ENCODE measurements around the gene GASK1B.

Gene GASK1B

GRCh38 chr4:158134222-158134621, 38.6 kb downstream of the GASK1B start:
- no peak for DNase-seq

DNA sequence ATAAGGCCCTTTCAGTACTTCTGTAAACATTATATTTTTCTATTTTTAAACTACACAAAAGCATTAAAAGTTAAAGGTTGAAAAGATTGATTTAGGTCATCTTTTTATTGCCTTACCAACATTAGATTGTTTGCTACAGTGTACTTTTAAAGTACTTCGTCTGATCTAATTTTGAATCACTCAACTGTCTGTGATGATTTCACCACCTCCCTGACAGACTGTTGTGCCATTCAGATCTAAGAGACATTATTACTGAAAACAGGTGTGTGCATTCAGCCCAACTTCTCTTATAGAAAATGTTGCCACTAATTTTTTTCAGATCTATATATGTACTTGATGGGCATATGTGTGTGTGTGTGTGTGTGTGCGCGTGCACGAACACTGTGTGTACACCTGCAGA, 39.3 kb downstream of the GASK1B start:
- no peak for DNase-seq

DNA sequence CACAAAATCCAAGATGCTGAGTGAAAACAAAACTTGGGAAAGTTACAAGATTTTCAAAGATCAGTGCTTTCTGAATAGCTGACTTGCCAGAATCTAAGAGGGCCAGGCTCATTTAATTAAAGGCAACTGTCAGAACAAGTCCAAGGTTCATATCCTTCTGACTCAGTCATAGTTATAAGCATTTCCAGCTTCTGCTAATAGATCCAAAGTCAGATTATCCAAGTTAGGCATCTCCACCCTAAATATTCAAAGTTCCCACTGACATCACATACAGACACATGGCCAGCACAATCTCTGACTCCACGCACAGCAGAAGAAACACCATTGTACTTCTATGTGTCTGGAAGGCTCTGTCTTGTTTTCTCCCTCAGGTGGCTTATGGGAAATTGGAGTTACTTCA, 41.8 kb downstream of the GASK1B start:
- no peak for DNase-seq

DNA sequence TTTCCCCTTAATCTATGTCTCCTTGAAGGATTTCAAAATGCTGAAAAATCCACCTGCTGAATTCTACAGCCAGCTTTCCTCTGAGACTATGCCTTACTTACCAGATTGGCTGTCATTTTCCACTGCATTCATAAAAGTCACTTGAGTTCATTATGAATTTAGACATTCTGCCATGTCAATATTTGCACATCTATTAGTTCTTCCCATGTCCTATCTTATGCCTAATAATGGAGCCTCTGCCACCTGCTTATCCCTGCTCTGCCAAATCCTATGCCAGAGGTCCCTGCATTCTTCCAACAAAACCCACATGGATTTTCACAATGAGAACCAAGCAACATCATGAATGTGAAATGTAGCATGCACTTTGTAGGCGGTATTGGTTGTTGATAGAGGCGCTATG, 42.6 kb downstream of the GASK1B start:
- DNase-seq = no peak

- no peak for DNase-seq
These were observed 43.1 kb downstream of the GASK1B start for GRCh38 chr4:158129694-158130093.

DNA sequence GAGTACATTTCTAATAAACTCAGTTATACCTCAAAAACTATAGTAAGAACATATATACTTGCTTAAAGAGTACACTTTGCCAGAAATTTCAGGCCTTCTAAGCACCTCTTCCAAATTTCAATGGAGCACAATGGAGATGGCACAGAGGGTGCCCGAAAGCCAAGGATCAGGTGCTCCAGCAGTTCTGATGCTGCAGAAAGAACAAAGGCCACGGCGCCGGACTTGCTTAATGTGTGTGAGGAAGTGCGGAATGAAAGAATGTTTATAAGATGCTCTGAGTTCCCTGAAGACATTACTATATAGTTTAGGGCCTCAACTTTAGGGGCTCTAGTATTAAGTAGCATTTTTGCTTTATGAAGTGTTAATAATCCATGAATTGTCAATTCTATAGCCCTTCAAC, 44.3 kb downstream of the GASK1B start:
- no peak for DNase-seq

DNA sequence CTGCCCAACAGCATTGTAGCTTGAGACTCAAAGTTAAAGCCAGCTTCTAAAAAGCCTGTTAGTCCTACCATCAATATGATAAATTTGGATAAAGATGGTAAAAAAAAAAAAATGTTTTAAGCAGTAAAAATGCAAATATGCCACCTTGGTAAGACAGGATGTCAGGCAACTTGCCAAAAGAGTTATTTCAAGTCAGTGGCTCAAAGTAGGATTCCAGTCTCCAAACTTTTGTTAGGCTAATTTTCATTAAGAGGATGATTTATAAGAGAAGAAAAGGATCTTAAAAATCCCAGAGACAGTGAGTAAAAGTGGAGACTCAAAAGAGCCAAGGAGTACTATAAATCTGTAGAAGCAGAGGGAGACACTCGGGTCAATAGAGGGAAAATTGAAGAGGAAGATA, 47.5 kb downstream of the GASK1B start:
- no peak for DNase-seq
